ENCODE measurements around the gene WDPCP. TPM values are rescaled to one million over a fixed set of nuclear protein-coding genes. Genes with fewer than 3 reads are reported as not detected.
"Not testable (repeated sequence)": the region's sequence is repeated elsewhere in the genome, so short reads cannot be mapped to it uniquely, and the experiment has no call there.

Gene WDPCP
- total and polyA plus RNA-seq, 9 donors, result 4.0 to 29.6 (median 15.6) TPM

DNA sequence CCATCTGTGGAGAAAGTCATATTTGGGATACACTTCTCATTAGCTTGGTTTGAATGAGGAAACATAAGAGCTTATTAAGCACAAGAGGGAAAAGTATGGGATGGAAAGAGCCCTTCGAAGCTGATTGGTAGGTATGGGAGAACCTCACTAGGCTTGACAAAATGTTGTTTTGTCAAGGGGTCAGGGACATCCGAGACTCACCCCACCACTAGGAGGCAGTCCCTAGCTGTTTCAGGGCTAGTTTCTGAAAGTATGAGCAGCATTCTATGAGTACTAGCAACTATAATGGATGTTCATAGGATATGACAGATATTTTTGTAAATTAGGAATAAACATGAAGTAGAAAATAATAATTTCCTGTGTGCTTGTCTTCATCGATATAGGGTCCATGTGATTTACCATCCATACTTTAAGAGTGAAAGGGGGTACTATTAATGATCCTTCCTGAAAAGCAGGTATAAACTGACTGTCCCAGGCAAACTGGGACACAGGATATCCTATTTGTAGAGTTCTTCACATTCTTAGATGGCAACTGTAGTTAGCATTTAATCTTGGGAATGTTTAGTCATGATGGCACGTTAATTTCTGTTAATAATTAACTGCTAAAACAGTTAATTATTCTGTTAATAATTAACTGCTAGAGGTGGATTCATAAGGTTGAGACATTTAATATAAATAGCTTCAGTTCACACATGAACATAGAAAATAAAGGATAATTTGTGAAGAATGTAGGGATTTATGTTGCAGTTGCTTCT lies 509.2 kb downstream of the WDPCP start:
- intact Hi-C loops (cut with DNase I), result no loop called here
- DNase-seq, result no peak
- Histone ChIP-seq H3K9me3 (no peaks in the 10 kb centered on the region), H3K27me3 (no peaks in the 10 kb centered on the region), H3K27ac (no peak overlapping the region), H3K4me3 (no peak overlapping the region), H3K4me1 (ENCODE audit: insufficient read depth) (no peaks in the 10 kb centered on the region), H3K36me3 (no peaks in the 10 kb centered on the region)
- WGBS, 3 donors, result 73 to 87% (median 78%) methylated on average over 4 of the region's 4 CpGs
- TF ChIP-seq POLR2A (IDR thresholded peaks at IDR 0.05) (no peak), EP300 (IDR thresholded peaks at IDR 0.05) (no peak)
- TF ChIP-seq, protein P1, sequence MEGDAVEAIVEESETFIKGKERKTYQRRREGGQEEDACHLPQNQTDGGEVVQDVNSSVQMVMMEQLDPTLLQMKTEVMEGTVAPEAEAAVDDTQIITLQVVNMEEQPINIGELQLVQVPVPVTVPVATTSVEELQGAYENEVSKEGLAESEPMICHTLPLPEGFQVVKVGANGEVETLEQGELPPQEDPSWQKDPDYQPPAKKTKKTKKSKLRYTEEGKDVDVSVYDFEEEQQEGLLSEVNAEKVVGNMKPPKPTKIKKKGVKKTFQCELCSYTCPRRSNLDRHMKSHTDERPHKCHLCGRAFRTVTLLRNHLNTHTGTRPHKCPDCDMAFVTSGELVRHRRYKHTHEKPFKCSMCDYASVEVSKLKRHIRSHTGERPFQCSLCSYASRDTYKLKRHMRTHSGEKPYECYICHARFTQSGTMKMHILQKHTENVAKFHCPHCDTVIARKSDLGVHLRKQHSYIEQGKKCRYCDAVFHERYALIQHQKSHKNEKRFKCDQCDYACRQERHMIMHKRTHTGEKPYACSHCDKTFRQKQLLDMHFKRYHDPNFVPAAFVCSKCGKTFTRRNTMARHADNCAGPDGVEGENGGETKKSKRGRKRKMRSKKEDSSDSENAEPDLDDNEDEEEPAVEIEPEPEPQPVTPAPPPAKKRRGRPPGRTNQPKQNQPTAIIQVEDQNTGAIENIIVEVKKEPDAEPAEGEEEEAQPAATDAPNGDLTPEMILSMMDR (IDR thresholded peaks at IDR 0.05), result no peak

DNA sequence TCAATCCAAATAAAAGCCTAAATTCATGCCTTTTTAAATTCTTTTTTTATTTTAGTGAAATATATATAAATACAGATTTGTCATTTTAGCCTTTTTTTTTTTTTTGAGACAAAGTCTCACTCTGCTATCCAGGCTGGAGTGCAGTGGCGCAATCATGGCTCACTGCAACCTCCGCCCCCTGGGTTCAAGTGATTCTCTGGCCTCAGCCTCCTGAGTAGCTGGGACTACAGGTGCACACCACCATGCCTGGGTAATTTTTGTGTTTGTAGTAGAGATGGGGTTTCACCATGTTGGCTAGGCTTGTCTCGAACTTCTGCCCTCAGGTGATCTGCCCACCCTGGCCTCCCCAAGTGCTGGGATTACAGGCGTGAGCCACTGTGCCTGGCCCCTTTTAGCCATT lies 513.9 kb downstream of the WDPCP start:
- H3K27ac ChIP-seq; DNase-seq; H3K27me3 ChIP-seq; H3K36me3 ChIP-seq; H3K9me3 ChIP-seq; H3K4me1 ChIP-seq (ENCODE audit: insufficient read depth); intact Hi-C loops (cut with DNase I); H3K4me3 ChIP-seq: not testable (repeated sequence)
- 89 to 92% (median 90%) methylated on average over 4 of the region's 4 CpGs for WGBS, 3 donors

DNA sequence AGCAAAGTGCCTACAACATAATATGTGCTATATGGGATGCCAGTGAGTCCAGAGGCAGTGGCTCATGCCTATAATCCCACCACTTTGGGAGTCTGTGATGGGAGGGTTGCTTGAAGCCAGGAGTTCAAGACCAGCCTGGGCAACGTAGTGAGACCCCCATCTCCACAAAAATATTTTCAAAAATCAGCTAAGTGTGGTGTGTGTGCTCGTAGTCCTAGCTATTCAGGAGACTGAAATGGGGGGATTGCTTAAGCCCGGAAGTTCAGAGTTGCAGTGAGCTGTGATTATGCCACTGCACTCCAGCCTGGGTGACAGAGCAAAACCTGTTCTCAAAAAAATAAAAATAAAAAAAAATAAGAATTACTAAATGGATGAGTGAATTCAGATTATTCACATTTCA lies 514.3 kb downstream of the WDPCP start:
- no peaks in the 10 kb centered on the region for H3K36me3 ChIP-seq
- intact Hi-C loops (cut with DNase I), result no loop called here
- no peaks in the 10 kb centered on the region for H3K4me1 ChIP-seq (ENCODE audit: insufficient read depth)
- H3K9me3 ChIP-seq, result no peaks in the 10 kb centered on the region
- H3K4me3 ChIP-seq, result no peak overlapping the region
- 78 to 88% (median 82%) methylated on average over 3 of the region's 3 CpGs for whole genome bisulfite sequencing, 3 donors
- H3K27me3 ChIP-seq, result no peaks in the 10 kb centered on the region
- no peak overlapping the region for H3K27ac ChIP-seq
- no peak for DNase-seq
- TF ChIP-seq, protein P1 (IDR thresholded peaks at IDR 0.05), result no peak
- TF ChIP-seq EP300 (IDR thresholded peaks at IDR 0.05) (no peak), POLR2A (IDR thresholded peaks at IDR 0.05) (no peak)

DNA sequence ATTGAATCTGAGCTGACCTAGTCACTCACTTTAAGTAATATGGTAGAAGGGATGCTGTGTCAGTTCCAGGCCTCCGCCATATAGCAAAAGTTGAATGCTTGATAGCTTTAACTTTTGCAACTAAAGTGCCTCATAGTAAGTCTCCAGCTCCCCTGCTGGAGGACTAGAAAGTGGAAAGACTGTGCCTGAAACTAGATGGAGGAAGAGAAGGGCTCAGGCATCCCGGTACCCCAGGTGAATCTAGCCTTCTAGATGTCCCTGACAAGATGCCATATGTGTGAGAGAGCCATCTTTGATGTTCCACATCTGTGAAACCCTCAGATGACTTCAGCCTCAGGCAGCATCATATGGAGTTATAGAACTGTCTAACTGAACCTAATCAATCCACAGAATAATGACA lies 516.6 kb downstream of the WDPCP start:
- 81 to 83% (median 82%) methylated on average over 2 of the region's 2 CpGs for WGBS, 3 donors

More for the DNA sequence above, 516.6 kb downstream of the WDPCP start:
- H3K4me1 ChIP-seq (ENCODE audit: insufficient read depth), result no peaks in the 10 kb centered on the region
- DNase-seq, result no peak
- H3K4me3 ChIP-seq, result no peak overlapping the region
- intact Hi-C loops (cut with DNase I), result no loop called here
- H3K27ac ChIP-seq, result no peak overlapping the region
- no peaks in the 10 kb centered on the region for H3K9me3 ChIP-seq
- TF ChIP-seq, protein P1 (IDR thresholded peaks at IDR 0.05), result no peak
- TF ChIP-seq POLR2A (IDR thresholded peaks at IDR 0.05) (no peak), EP300 (IDR thresholded peaks at IDR 0.05) (no peak)
- H3K36me3 ChIP-seq, result no peaks in the 10 kb centered on the region
- H3K27me3 ChIP-seq, result no peaks in the 10 kb centered on the region

Small RNA genes within 50 kb of the gene (small RNA-seq; reads per million reads assigned to genes)
- gene RF00017, result not detected

Other genes with a start within 250 kb of the WDPCP start
- 100 to 1,000 TPM in 1 of 7 donors, 10 to 100 TPM in 6; 72.3 to 126 (median 79.4) TPM for gene MDH1, start 486 bp upstream of the WDPCP start, total RNA-seq
- 100 to 1,000 TPM in 1 of 2 donors, 10 to 100 TPM in 1; 90.0 to 121 TPM for gene MDH1, start 486 bp upstream of the WDPCP start, polyA plus RNA-seq

Measured in ovary (tissue), 9 donors.